Ovary (tissue), 9 donors: Measurements from ENCODE around the gene RGS5. TPM values are rescaled to one million over a fixed set of nuclear protein-coding genes. Genes with fewer than 3 reads are reported as not detected.

Source experiments
- DNase-seq, 5 donors: peaks; one replicate each; pipeline ENCODE4 v3.0.0-alpha.2; 2019 to 2020
- H3K27ac ChIP-seq, 2 donors: fragments of 200-600 bp; one replicate each; pipeline versions ENCODE4 v1.5.1 to v1.8.0; 2019 to 2022
- H3K27me3 ChIP-seq: fragments of 200-600 bp; one replicate; pipeline ENCODE4 v1.8.0; 2022
- H3K36me3 ChIP-seq: fragments of 200-600 bp; sonication (generic); one replicate; pipeline ENCODE4 v1.5.1; 2019
- H3K4me1 ChIP-seq: one replicate; pipeline ENCODE4 v1.8.1; 2013; ENCODE audit warnings: mild to moderate bottlenecking, moderate library complexity; ENCODE audit not compliant: insufficient read depth
- H3K4me3 ChIP-seq: fragments of 200-600 bp; sonication (generic); one replicate; pipeline ENCODE4 v1.5.1; 2017
- H3K9me3 ChIP-seq, 2 donors: fragments of 200-600 bp in 1 of 2; sonication (generic) in 1 of 2; one replicate each; pipeline versions ENCODE4 v1.5.1 to v1.8.1; 2013 to 2019; ENCODE audit warnings: mild to moderate bottlenecking in 1 of 2, moderate library complexity in 1 of 2
- EP300 ChIP-seq: sonication (generic); formaldehyde crosslinking; IDR thresholded peaks from one replicate; pipeline ENCODE4 v1.6.1; 2017; ENCODE audit warnings: antibody characterized with exemption
- POLR2A ChIP-seq: fragments of 450-650 bp; IDR thresholded peaks from one replicate; pipeline ENCODE4 v1.6.1; 2017; ENCODE audit warnings: antibody characterized with exemption, mild to moderate bottlenecking, moderate library complexity
- WGBS, 3 donors: extraction: QIAGEN DNeasy Blood & Tissue Kit in 1 of 3; methylation state at CpG; one replicate each; pipeline versions ENCODE4 v1.1.5 to v1.1.7; 2013 to 2017; 5-methylcytosine and 5-hydroxymethylcytosine counted together
- intact Hi-C, 4 donors: fragments of 100-400 bp; cut with DNase I; formaldehyde crosslinking; loops; one replicate each; pipeline versions ENCODE4 v1.11.0 to v1.15.1; 2022 to 2023
- polyA plus RNA-seq, 2 donors: library from polyadenylated mRNA; stranded (reverse); fragments of 200-250 nt in 1 of 2; fragments of 350-450 nt in 1 of 2; fragmentation: Illumina TruSeq in 1 of 2; extraction: RNeasy Lipid Tissue Mini Kit (QIAGEN cat#74804) in 1 of 2; gene quantifications; one replicate each; pipeline ENCODE4 v1.2.3, GENCODE V29; 2013 to 2014
- total RNA-seq, 7 donors: library from RNA; depleted of rRNA in 2 of 7; stranded (reverse); fragments of >200 nt in 2 of 7; fragmentation: NEBNext Ultra II Directional in 3 of 7; extraction: Animal tissue kit (Norgen Biotek cat#: 25700) in 3 of 7; gene quantifications; one replicate each; pipeline versions ENCODE4 v1.1.0 to v1.2.4, GENCODE V29; 2016 to 2023
- TF ChIP-seq, protein P1 (sequence below), 3 donors: fragments of 450-650 bp in 2 of 3; fragments of 200-600 bp in 1 of 3; IDR thresholded peaks; one replicate each; pipeline versions ENCODE4 v1.5.1 to v1.8.0; 2016 to 2022; ENCODE audit warnings: antibody characterized with exemption in 3 of 3, mild to moderate bottlenecking in 1 of 3
- donor health status: DM: no; HTN: no; CAD: no; lungs with moderate emphysema.
- donor health status: DM: no; HTN: no; CAD: no.
- donor health status: Bipolar disorder and iron deficiency.
- donor health status: DM: yes; HTN: yes; CAD: no.
- donor health status: DM: no; HTN: no; CAD: no.
- donor health status: DM: yes; HTN: yes; CAD: no.

The RGS5 gene
- total and polyA plus RNA-seq, 9 donors, result 12.2 to 157 (median 44.2) TPM

DNA sequence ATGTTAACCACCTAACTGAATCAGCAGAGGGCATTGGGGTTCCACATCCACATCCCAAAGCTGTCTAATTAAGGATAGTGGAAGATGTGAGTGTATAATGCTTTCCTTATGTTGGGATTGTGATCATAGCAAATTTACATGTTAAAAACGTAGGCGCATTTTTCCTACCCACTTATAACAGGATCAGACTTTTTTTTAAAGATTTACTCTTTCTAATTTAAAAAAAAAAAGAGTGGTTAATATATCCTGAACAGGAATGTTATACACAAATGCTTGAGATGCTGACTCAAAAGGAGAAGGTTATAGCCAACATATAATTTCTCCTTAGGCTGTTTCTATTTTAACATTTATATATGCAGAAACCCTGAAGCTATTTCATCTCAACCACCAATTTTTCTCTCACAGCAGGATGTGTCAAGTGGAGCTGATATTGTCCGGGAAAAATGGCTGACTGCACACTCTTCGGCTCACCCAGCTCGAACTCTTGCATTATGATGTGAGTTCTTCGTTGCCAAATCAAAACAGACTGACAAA is 40.3 kb downstream of the RGS5 start:
- Histone ChIP-seq H3K4me1 (peaks cover 4% of the 10 kb centered on the region), H3K4me3 (no peak overlapping the region), H3K9me3 (no peaks in the 10 kb centered on the region), H3K27ac (no peak overlapping the region), H3K36me3 (no peaks in the 10 kb centered on the region), H3K27me3 (no peaks in the 10 kb centered on the region)
- intact Hi-C loops, result no loop called here
- 35 to 53% (median 46%) methylated on average over 6 of the region's 6 CpGs for WGBS, 3 donors
- no peak for DNase-seq
- TF ChIP-seq POLR2A, result no peak
- TF ChIP-seq, protein P1, sequence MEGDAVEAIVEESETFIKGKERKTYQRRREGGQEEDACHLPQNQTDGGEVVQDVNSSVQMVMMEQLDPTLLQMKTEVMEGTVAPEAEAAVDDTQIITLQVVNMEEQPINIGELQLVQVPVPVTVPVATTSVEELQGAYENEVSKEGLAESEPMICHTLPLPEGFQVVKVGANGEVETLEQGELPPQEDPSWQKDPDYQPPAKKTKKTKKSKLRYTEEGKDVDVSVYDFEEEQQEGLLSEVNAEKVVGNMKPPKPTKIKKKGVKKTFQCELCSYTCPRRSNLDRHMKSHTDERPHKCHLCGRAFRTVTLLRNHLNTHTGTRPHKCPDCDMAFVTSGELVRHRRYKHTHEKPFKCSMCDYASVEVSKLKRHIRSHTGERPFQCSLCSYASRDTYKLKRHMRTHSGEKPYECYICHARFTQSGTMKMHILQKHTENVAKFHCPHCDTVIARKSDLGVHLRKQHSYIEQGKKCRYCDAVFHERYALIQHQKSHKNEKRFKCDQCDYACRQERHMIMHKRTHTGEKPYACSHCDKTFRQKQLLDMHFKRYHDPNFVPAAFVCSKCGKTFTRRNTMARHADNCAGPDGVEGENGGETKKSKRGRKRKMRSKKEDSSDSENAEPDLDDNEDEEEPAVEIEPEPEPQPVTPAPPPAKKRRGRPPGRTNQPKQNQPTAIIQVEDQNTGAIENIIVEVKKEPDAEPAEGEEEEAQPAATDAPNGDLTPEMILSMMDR (IDR thresholded peaks at IDR 0.05), result no peak
- no peak for TF ChIP-seq EP300

DNA sequence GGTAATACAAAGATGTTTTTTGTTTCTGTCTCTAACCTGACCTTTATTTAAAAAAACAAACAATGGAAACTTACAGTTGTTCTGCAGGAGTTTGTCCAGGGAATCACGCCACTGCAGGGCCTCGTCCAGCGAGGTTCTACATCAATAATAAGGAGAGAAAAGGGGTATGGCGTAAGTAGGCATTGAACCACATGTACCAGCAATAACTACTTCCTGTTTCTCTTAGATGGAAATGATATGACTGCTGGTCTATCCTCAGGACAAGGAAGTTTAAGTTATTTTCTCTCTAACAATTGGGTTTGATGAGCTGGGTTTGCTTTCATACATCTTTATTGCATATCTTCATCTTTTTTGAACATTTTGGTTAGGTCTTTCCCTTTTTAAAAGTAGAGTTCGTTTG is 40.9 kb downstream of the RGS5 start:
- no peaks in the 10 kb centered on the region for H3K9me3 ChIP-seq
- intact Hi-C loops, result no loop called here
- WGBS, 3 donors, result 89 to 93% (median 92%) methylated on average over 5 of the region's 5 CpGs
- H3K36me3 ChIP-seq, result no peaks in the 10 kb centered on the region
- DNase-seq, result no peak
- H3K4me3 ChIP-seq, result no peak overlapping the region
- no peak for TF ChIP-seq EP300
- no peak for TF ChIP-seq POLR2A
- TF ChIP-seq, protein P1 (IDR thresholded peaks at IDR 0.05), result no peak
- H3K27ac ChIP-seq, result no peak overlapping the region
- H3K4me1 ChIP-seq, result peaks cover 4% of the 10 kb centered on the region
- H3K27me3 ChIP-seq, result no peaks in the 10 kb centered on the region

DNA sequence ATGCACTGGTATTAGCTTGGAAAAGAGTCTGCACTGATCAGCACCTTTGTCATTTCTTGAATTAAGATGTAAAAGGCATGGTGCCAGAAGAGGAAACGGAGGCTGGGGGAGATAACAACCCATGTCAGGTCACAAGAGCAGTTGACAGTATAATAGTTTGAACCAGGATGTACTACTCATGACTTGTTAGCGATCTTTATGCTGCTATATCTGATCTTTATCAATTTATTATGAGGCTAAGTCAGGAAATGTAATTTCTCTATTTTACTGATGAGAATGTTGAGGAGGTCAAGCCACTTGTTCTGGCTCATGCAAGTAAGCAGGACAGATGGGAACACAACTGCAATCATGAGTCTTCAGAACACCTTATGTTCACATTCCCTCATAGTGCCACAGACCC is 41.4 kb downstream of the RGS5 start:
- WGBS, 3 donors, result 74 to 77% (median 75%) methylated on average over 2 of the region's 2 CpGs
- H3K27me3 ChIP-seq, result no peaks in the 10 kb centered on the region
- intact Hi-C loops, result no loop called here
- no peak overlapping the region for H3K27ac ChIP-seq
- DNase-seq, result no peak
- H3K4me1 ChIP-seq, result peaks cover 4% of the 10 kb centered on the region
- TF ChIP-seq POLR2A, result no peak
- no peak for TF ChIP-seq EP300
- TF ChIP-seq, protein P1 (IDR thresholded peaks at IDR 0.05), result no peak
- no peak overlapping the region for H3K4me3 ChIP-seq
- H3K9me3 ChIP-seq, result no peaks in the 10 kb centered on the region
- no peaks in the 10 kb centered on the region for H3K36me3 ChIP-seq

DNA sequence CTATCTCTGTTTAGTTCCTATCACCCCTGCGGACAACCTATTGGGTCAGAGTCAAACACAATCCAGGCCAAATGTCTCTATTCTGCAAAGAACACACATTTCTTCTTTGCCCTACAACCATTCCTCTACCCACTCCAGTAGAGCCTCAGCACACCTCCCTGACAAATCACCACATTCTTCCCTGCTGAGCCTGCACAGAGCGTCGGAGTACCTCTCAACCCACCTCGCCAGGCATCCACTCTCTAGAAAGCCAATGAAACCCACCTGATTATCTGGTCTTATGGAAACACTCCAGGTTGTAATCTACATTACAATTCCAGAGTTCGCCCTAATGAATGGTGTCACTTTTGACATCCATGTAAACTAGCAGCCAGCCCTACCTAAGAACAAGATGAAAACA is 47.1 kb downstream of the RGS5 start:
- H3K9me3 ChIP-seq, result no peaks in the 10 kb centered on the region
- no peaks in the 10 kb centered on the region for H3K4me1 ChIP-seq
- H3K36me3 ChIP-seq, result no peaks in the 10 kb centered on the region
- H3K27ac ChIP-seq, result no peak overlapping the region
- intact Hi-C loops, result no loop called here
- TF ChIP-seq EP300 (no peak), POLR2A (no peak)
- TF ChIP-seq, protein P1 (IDR thresholded peaks at IDR 0.05), result no peak
- no peaks in the 10 kb centered on the region for H3K27me3 ChIP-seq
- H3K4me3 ChIP-seq, result no peak overlapping the region
- WGBS, 3 donors, result 94 to 97% (median 95%) methylated on average over 5 of the region's 5 CpGs
- no peak for DNase-seq
